ENCODE data around the gene TMEM95.

Gene TMEM95

DNA sequence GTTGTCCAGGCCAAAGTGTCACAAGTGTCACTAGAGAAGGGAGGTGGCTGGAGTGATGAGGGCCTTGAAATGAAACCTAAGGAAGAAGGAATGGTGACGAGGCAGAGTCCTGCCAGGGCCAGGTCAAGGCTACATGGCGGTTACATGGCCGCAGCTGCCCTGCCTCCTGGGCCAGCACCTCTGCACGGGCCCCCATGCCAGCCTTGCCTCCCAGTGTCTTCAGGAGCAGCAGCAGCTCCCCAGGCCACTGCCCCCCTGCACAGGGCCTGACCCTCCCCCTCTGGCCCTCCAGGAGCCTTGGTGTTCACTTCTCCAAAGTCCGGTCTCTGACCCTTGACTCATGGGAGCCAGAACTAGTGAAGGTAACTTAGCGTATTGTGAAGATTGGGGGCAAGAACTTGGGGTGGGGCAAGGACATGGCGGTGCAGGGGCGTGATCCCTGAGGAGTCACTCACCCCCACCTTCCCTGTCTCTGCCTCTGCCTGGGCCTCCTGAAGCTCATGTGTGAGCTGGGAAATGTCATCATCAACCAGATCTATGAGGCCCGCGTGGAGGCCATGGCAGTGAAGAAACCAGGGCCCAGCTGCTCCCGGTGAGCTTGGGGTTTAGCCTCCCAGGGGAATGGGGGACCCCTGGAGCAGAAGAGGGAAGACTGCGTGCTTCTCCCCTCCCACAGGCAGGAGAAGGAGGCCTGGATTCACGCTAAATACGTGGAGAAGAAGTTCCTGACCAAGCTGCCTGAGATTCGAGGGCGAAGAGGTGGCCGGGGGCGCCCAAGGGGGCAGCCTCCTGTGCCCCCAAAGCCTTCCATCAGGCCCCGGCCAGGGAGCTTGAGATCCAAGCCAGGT is 7.1 kb upstream of the TMEM95 start:
- no peak overlapping the region for H3K4me3 ChIP-seq (replicated peaks; ENCODE audit: low read depth, low read length)
- DNase-seq (ENCODE audit: extremely low read depth, low read depth), result no peak
- TF ChIP-seq, protein P1, sequence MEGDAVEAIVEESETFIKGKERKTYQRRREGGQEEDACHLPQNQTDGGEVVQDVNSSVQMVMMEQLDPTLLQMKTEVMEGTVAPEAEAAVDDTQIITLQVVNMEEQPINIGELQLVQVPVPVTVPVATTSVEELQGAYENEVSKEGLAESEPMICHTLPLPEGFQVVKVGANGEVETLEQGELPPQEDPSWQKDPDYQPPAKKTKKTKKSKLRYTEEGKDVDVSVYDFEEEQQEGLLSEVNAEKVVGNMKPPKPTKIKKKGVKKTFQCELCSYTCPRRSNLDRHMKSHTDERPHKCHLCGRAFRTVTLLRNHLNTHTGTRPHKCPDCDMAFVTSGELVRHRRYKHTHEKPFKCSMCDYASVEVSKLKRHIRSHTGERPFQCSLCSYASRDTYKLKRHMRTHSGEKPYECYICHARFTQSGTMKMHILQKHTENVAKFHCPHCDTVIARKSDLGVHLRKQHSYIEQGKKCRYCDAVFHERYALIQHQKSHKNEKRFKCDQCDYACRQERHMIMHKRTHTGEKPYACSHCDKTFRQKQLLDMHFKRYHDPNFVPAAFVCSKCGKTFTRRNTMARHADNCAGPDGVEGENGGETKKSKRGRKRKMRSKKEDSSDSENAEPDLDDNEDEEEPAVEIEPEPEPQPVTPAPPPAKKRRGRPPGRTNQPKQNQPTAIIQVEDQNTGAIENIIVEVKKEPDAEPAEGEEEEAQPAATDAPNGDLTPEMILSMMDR (IDR thresholded peaks at IDR 0.05; ENCODE audit: low read depth, low read length, missing control alignments), result no peak

DNA sequence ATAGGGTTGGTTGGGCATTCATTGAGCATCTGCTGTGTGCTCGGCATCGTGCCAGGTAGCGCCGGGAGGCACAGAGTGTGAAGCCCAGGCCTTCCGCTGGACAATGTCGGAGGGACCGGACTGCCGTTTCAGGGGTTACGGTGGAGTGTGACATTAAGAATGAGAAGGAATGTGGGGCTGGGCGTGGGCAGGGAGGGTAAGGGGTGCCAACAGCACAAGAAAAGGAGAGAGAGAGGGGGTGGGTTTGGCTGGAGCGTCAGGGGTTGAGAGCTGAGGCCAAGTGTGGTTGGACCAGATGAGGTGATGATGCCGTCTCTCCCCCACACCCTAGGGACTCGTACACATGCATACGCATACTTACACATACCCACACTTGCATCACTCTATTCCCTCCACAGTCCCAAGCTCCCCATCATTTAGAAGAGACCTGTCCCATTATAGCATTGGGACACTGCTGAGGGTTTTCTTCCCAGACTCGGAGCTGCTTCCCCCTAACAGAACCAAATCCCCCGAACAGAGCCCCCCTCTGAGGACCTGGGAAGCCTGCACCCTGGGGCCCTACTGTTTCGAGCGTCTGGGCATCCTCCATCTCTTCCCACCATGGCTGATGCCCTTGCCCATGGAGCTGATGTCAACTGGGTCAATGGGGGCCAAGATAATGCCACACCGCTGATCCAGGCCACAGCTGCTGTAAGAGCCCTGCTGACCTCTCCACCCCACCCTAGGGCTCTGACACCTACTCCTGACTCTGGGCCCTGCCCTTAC is 6.3 kb upstream of the TMEM95 start:
- no peak for DNase-seq (ENCODE audit: extremely low read depth, low read depth)
- H3K4me3 ChIP-seq (replicated peaks; ENCODE audit: low read depth, low read length), result no peak overlapping the region
- TF ChIP-seq, protein P1 (IDR thresholded peaks at IDR 0.05; ENCODE audit: low read depth, low read length, missing control alignments), result no peak

DNA sequence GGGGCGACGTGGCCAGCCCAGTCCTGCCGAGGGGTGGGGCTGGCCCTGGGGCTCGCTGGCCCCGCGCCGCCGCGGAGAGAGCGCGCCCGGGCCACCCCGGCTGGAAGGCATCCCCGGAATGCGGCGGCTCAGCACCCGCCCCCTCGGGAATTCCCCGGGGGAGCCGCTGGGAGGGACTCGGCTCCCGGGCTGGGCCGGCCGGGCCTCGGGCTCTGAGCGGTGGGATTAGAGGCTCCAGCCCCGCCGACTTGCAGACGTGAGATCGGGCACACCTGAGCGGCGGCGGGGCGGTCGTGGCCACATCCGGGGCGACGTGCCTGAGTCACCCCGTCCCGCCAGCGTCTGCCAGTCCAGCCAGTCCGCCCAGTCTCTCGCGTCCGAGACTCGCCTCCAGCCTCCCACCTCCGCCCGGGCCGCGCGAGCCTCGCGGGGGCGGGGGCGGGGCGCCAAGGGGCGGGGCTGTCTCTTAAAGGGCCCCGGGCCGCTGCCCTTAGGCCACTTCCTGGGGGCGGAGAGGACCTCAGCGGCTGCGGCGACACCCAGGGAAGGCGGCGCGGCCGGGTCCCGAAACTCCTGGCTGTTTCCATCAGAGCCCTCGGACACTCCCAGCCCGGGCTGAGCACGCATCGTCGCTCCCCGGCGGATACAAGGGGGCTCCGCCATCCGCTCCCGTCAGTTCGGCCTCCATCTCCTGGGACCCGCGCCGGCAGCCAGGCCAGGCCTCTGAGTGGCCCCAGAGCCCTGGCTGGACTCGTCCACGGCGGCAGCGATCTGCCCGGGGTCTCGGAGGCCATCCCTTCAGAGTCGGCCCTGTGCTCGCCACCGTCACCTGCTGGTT is 3.1 kb upstream of the TMEM95 start, which contains the start of gene KCTD11:
Gene KCTD11 (plus strand): TSS at position 498 of the 838 bp plus-strand sequence.
- peak within 1 kb of the TSS; percentile 66 for H3K4me3 ChIP-seq (replicated peaks; ENCODE audit: low read depth, low read length)
- TF ChIP-seq, protein P1 (IDR thresholded peaks at IDR 0.05; ENCODE audit: low read depth, low read length, missing control alignments), result peak; percentile 41
- DNase-seq (ENCODE audit: extremely low read depth, low read depth), result no peak

DNA sequence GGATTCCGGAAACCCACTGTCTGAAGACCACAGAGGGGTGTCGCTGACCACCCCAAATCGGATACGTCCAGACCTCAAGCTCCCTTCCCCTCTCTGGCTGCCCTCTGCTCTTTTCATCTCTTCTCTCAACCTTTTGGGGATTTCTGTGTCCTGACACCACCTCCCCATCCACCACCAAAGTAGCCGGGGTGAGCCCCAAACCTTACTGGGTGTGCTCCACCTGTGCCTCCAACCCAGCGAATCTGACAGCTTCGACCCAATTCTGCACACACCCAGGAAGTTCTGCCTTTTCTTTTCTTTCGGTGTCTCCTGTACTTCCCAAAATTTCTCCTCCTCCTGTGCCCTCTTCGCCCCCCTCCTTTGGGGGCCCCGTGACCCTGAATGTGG is 2.5 kb upstream of the TMEM95 start:
- no peak for DNase-seq (ENCODE audit: extremely low read depth, low read depth)
- TF ChIP-seq, protein P1 (IDR thresholded peaks at IDR 0.05; ENCODE audit: low read depth, low read length, missing control alignments), result no peak
- peak overlapping the region; percentile 66 for H3K4me3 ChIP-seq (replicated peaks; ENCODE audit: low read depth, low read length)

DNA sequence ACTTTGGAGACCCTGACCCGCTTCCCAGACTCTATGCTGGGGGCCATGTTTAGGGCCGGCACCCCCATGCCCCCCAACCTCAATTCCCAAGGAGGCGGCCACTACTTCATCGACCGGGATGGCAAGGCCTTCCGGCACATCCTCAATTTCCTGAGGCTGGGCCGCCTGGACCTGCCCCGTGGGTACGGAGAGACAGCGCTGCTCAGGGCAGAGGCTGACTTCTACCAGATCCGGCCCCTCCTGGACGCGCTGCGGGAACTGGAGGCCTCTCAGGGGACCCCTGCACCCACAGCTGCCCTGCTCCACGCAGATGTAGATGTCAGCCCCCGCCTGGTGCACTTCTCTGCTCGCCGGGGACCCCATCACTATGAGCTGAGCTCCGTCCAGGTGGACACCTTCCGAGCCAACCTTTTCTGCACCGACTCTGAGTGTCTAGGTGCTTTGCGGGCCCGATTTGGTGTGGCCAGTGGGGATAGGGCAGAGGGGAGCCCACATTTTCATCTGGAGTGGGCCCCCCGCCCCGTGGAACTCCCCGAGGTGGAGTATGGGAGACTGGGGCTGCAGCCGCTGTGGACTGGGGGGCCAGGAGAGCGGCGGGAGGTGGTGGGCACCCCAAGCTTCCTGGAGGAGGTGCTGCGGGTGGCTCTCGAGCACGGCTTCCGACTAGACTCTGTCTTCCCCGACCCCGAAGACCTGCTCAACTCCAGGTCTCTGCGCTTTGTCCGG is 1.9 kb upstream of the TMEM95 start:
- no peak for DNase-seq (ENCODE audit: extremely low read depth, low read depth)
- TF ChIP-seq, protein P1 (IDR thresholded peaks at IDR 0.05; ENCODE audit: low read depth, low read length, missing control alignments), result no peak
- H3K4me3 ChIP-seq (replicated peaks; ENCODE audit: low read depth, low read length), result peak overlapping the region; percentile 66

All from HFF-Myc (cell line).